Stimulated activated CD8-positive, alpha-beta memory T cell treated with anti-CD3 and anti-CD28 coated beads, Interleukin-7, amount 100 ng/mL, for 48 hours (primary cell): Measurements from ENCODE around the gene EMP1.

Source experiments
- DNase-seq, 2 donors: peaks; one replicate each; pipeline ENCODE4 v3.0.0-alpha.2; 2020; ENCODE audit warnings: low read depth in 1 of 2; ENCODE audit errors: extremely low read depth in 1 of 2

Gene EMP1

GRCh38 chr12:13218641-13219040 lies 22.1 kb downstream of the EMP1 start:
- no peak for DNase-seq

GRCh38 chr12:13219320-13219719 lies 22.8 kb downstream of the EMP1 start:
- DNase-seq = no peak

- no peak for DNase-seq
These were observed 24.3 kb downstream of the EMP1 start for GRCh38 chr12:13220838-13221237.

GRCh38 chr12:13222076-13222475 lies 25.6 kb downstream of the EMP1 start:
- no peak for DNase-seq

GRCh38 chr12:13223179-13223804 lies 26.8 kb downstream of the EMP1 start:
- no peak for DNase-seq

GRCh38 chr12:13223941-13224340 lies 27.4 kb downstream of the EMP1 start:
- DNase-seq = no peak

GRCh38 chr12:13227191-13227590 lies 30.7 kb downstream of the EMP1 start:
- no peak for DNase-seq

GRCh38 chr12:13228579-13228978 lies 32.1 kb downstream of the EMP1 start:
- DNase-seq = no peak

GRCh38 chr12:13229504-13229903 lies 33.0 kb downstream of the EMP1 start:
- no peak for DNase-seq

- no peak for DNase-seq
These were observed 34.0 kb downstream of the EMP1 start for GRCh38 chr12:13230500-13230899.

- DNase-seq = no peak
These were observed 37.5 kb downstream of the EMP1 start for GRCh38 chr12:13233830-13234641.

GRCh38 chr12:13238204-13238603 lies 41.7 kb downstream of the EMP1 start:
- no peak for DNase-seq

- DNase-seq = no peak
These were observed 45.4 kb downstream of the EMP1 start for GRCh38 chr12:13241833-13242488.

GRCh38 chr12:13242936-13243335 lies 46.4 kb downstream of the EMP1 start:
- no peak for DNase-seq

- DNase-seq = no peak
These were observed 47.1 kb downstream of the EMP1 start for GRCh38 chr12:13243516-13244070.

GRCh38 chr12:13247596-13247995 lies 51.1 kb downstream of the EMP1 start:
- DNase-seq = no peak

- DNase-seq = no peak
These were observed 52.4 kb downstream of the EMP1 start for GRCh38 chr12:13248964-13249363.

- no peak for DNase-seq
These were observed 53.9 kb downstream of the EMP1 start for GRCh38 chr12:13250416-13250815.

GRCh38 chr12:13251521-13251920 lies 55.0 kb downstream of the EMP1 start:
- no peak for DNase-seq

- DNase-seq = no peak
These were observed 55.5 kb downstream of the EMP1 start for GRCh38 chr12:13252024-13252423.

- DNase-seq = no peak
These were observed 56.1 kb downstream of the EMP1 start for GRCh38 chr12:13252616-13253015.
